Measurements from ENCODE around the gene SDF2L1. TPM values are rescaled to one million over a fixed set of nuclear protein-coding genes. Genes with fewer than 3 reads are reported as not detected.

Gene SDF2L1
- total and polyA plus RNA-seq, 2 of the 13 experiments (the other 11 are each of a cell fraction or from before 2014, with no cell fraction given) = 18.0 to 57.4 TPM

DNA sequence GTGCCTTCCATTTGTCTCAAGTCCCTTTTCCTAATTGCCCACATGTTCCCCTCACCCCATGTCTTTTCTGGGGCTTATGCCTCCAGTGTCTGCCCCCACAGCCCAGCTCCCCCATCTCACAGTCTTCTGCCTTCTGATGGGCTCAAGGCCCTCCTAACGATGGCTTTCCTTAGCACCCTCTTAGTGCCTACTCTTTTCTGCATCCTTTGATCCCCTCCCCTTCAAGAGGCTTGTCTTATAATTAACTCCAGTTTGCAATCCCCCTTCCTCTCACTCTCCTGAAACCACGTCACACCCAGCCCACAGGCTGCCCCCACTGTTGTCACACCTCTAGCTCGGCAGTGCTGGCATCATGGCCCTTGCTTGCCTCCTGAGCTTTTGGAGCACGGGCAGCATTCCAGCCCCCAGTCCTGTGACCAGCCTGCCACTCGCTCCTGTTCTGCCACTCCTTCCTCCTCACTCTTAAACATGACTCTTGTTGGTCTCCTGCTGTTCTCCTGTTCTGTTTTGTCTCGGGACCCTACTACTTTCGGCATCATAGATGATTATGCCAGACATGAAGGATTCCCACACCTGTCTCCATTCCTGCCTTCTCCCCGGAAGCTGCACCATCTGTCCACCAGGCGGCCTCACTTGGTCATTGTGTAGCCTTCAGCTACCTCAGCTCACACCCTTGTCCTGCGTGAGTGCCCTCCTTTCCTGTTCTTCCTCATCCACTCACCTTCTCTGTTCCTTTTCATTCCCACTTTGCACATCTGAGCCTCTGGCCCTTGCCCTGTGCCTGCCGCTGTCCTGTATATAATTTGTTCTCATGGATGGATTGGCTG is 48.5 kb upstream of the SDF2L1 start (continued):
- TF ChIP-seq RAD21 (CRISPR knock-in tag; IDR thresholded peaks at IDR 0.05) = 0 out of 2 replicates have a peak, but pooled peaks have one; percentile 18
- TF ChIP-seq NFYC (CRISPR knock-in tag; IDR thresholded peaks at IDR 0.05) = no peak
- TF ChIP-seq RFX3 (CRISPR knock-in tag; IDR thresholded peaks at IDR 0.05) = no peak

DNA sequence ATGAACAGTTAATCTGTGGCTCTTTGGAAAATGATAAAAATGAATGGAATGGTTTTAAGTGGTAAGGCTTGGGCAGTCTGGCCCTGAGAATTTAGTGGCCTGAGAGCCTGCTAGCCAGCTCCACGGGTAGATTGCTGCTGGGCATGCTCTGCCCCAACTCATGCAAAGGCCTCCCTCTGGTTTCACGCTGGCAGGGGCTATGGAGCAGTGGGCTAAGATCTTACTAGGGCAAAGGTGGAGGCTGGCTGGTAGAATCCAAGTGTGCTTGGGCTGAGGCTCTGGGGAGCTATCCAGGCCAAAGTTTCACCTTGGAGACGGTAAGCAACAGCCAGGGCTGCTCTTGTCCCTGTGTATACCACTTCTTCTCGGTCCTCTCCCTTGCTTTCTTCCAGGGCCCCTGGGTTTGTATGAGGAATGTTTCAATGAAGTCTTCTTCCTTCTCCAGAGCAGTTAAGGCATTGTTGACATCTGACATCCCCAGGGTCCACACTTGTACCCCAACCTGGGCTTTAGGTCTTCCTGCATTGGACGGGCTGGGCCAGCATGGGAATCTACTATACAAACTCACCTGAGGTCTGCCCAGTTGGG is 47.1 kb upstream of the SDF2L1 start:
- Histone ChIP-seq H3K9ac (ENCODE audit: insufficient read depth, low read depth, low read length) (no peak overlapping the region), H4K20me1 (ENCODE audit: insufficient read depth, low read length) (peaks cover 53% of the 10 kb centered on the region), H3K4me3 (replicated peaks in 1 of 3; ENCODE audit: insufficient read depth in 1 of 3, low read depth in 2 of 3, low read length in 3 of 3) (no peak overlapping the region), H3K4me2 (ENCODE audit: low read depth, low read length) (no peak overlapping the region), H3K27me3 (ENCODE audit: control insufficient read depth in 1 of 2, insufficient read depth in 2 of 2, low read length in 2 of 2) (no peaks in the 10 kb centered on the region), H3K27ac (ENCODE audit: extremely low read length, insufficient read depth, low read length) (no peak overlapping the region), H2AFZ (ENCODE audit: low read length) (no peak overlapping the region), H3K79me2 (ENCODE audit: insufficient read depth, low read length) (peaks cover 91% of the 10 kb centered on the region), H3K36me3 (replicated peaks in 1 of 2; ENCODE audit: control insufficient read depth in 1 of 2, insufficient read depth in 2 of 2, low read length in 2 of 2) (peaks cover 24 to 79% of the 10 kb centered on the region in 2 experiments; a peak in 4 of 5 replicates), H3K4me1 (ENCODE audit: insufficient read depth, low read length) (no peaks in the 10 kb centered on the region), H3K9me3 (ENCODE audit: low read length) (no peaks in the 10 kb centered on the region)
- FAIRE-seq (no peak), ATAC-seq (no peak), DNase-seq (ENCODE audit: low spot score) (no peak)
- WGBS (ENCODE audit: low lambda C conversion rate) = 96% methylated on average over 5 of the region's 5 CpGs
- intact Hi-C loops (cut with micrococcal nuclease; ENCODE audit: unreplicated experiment) = loop anchor here (5.0 kb wide), 1 partner anchor 47 kb away; the partner anchor contains the start of gene SDF2L1
- in situ Hi-C loops (cut with HindIII; ENCODE audit: extremely low pct_ligation_motif_present, low pct_unique_long_range_greater_than_20kb) = no loop called here
- ChIA-PET CTCF (ENCODE audit: low intra/inter-chr PET ratio, low total read pairs) (interaction anchor here (1.6 kb wide), 1 partner anchor 52 kb away, joined by 7 read pairs; no protein-coding TSS in a partner anchor), POLR2A (no interaction called here)
- BruUV-seq (replicated peaks) = no TSS peak
- TF ChIP-seq FOXK1 (CRISPR knock-in tag; IDR thresholded peaks at IDR 0.05; ENCODE audit: borderline replicate concordance, low read depth) (no peak), NFE2 (CRISPR knock-in tag; IDR thresholded peaks at IDR 0.05) (no peak), ZNF775 (CRISPR knock-in tag; IDR thresholded peaks at IDR 0.05; ENCODE audit: borderline replicate concordance) (no peak), NFE2L2 (IDR thresholded peaks at IDR 0.05; ENCODE audit: low read length) (no peak), POLR2G (IDR thresholded peaks at IDR 0.05; ENCODE audit: low read depth, low read length) (no peak), ZNF224 (CRISPR knock-in tag; IDR thresholded peaks at IDR 0.05) (no peak), AGO1 (IDR thresholded peaks at IDR 0.05; ENCODE audit: low read depth, low read length, poor library complexity, severe bottlenecking) (no peak), ZNF615 (CRISPR knock-in tag; IDR thresholded peaks at IDR 0.05; ENCODE audit: borderline replicate concordance) (no peak), ZFP36L2 (CRISPR knock-in tag; IDR thresholded peaks at IDR 0.05) (no peak)
- TF ChIP-seq, protein P1, sequence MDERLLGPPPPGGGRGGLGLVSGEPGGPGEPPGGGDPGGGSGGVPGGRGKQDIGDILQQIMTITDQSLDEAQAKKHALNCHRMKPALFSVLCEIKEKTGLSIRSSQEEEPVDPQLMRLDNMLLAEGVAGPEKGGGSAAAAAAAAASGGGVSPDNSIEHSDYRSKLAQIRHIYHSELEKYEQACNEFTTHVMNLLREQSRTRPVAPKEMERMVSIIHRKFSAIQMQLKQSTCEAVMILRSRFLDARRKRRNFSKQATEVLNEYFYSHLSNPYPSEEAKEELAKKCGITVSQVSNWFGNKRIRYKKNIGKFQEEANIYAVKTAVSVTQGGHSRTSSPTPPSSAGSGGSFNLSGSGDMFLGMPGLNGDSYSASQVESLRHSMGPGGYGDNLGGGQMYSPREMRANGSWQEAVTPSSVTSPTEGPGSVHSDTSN (CRISPR knock-in tag; IDR thresholded peaks at IDR 0.05) = no peak
- TF ChIP-seq, protein P2, sequence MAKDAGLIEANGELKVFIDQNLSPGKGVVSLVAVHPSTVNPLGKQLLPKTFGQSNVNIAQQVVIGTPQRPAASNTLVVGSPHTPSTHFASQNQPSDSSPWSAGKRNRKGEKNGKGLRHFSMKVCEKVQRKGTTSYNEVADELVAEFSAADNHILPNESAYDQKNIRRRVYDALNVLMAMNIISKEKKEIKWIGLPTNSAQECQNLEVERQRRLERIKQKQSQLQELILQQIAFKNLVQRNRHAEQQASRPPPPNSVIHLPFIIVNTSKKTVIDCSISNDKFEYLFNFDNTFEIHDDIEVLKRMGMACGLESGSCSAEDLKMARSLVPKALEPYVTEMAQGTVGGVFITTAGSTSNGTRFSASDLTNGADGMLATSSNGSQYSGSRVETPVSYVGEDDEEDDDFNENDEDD (CRISPR knock-in tag; IDR thresholded peaks at IDR 0.05; ENCODE audit: borderline replicate concordance) = no peak
- TF ChIP-seq, protein P3, sequence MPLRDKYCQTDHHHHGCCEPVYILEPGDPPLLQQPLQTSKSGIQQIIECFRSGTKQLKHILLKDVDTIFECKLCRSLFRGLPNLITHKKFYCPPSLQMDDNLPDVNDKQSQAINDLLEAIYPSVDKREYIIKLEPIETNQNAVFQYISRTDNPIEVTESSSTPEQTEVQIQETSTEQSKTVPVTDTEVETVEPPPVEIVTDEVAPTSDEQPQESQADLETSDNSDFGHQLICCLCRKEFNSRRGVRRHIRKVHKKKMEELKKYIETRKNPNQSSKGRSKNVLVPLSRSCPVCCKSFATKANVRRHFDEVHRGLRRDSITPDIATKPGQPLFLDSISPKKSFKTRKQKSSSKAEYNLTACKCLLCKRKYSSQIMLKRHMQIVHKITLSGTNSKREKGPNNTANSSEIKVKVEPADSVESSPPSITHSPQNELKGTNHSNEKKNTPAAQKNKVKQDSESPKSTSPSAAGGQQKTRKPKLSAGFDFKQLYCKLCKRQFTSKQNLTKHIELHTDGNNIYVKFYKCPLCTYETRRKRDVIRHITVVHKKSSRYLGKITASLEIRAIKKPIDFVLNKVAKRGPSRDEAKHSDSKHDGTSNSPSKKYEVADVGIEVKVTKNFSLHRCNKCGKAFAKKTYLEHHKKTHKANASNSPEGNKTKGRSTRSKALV (CRISPR knock-in tag; IDR thresholded peaks at IDR 0.05) = no peak
- TF ChIP-seq, protein P4, sequence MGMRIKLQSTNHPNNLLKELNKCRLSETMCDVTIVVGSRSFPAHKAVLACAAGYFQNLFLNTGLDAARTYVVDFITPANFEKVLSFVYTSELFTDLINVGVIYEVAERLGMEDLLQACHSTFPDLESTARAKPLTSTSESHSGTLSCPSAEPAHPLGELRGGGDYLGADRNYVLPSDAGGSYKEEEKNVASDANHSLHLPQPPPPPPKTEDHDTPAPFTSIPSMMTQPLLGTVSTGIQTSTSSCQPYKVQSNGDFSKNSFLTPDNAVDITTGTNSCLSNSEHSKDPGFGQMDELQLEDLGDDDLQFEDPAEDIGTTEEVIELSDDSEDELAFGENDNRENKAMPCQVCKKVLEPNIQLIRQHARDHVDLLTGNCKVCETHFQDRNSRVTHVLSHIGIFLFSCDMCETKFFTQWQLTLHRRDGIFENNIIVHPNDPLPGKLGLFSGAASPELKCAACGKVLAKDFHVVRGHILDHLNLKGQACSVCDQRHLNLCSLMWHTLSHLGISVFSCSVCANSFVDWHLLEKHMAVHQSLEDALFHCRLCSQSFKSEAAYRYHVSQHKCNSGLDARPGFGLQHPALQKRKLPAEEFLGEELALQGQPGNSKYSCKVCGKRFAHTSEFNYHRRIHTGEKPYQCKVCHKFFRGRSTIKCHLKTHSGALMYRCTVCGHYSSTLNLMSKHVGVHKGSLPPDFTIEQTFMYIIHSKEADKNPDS (CRISPR knock-in tag; IDR thresholded peaks at IDR 0.05) = no peak
